NOMO-1 treated with dmso at 0.1 percent for 144 hours (cell line): ENCODE results near the gene CCDC177.

Source experiments
- DNase-seq: peaks from one replicate; lab custom pipeline; 2025; ENCODE audit not compliant: unreplicated experiment; lab: John Stamatoyannopoulos, UW

Gene CCDC177

GRCh38 chr14:69574263-69574953, at the start of gene CCDC177:
Gene CCDC177, minus strand, starts transcription at chr14:69574871. Its CDS starts 1,249 bp downstream, at chr14:69573622.
- DNase-seq: no peak

DNA sequence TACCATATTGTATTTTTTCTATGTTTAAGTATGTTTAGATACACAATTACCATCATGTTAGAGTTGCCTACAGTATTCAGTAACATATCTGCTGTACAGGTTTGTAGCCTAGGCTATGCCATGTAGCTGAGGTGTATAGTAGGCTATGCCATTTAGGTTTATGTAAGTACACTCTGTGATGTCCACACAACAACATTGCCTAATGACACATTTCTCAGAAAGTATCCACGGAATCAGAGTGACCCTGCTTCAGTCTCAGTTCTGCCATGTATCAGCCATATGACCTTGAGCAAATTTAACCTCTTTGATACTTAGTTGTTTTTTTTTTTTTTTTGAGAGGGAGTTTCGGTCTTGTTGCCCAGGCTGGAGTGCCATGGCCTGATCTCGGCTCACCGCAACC, 49.5 kb upstream of the CCDC177 start:
- no peak for DNase-seq

- DNase-seq: no peak
Observed at GRCh38 chr14:69620981-69621380, 46.3 kb upstream of the CCDC177 start.

- no peak for DNase-seq
Observed at GRCh38 chr14:69620211-69620611, 45.5 kb upstream of the CCDC177 start.

DNA sequence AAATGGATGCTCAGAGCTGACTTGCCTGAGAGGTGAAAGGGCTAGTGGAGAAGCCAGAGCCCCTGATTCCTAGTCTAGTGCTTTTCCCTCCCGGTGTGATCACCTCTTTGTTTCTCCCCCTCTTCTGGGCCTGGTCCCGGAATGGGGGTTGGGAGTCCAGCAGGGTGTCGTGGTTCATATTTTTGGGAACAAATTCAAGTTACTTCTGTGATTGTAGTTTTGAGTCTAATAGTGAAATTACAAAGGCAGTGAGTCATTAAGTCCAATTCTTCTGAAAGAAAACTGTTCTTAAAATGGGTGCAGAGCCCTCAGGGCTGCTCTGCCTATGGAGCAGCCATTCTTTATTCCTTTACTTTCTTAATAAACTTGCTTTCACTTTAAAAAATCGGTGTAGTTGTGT, 44.3 kb upstream of the CCDC177 start:
- no peak for DNase-seq

- no peak for DNase-seq
Observed at GRCh38 chr14:69617796-69618195, 43.1 kb upstream of the CCDC177 start.

- no peak for DNase-seq
Observed at GRCh38 chr14:69616408-69616773, 41.7 kb upstream of the CCDC177 start.

DNA sequence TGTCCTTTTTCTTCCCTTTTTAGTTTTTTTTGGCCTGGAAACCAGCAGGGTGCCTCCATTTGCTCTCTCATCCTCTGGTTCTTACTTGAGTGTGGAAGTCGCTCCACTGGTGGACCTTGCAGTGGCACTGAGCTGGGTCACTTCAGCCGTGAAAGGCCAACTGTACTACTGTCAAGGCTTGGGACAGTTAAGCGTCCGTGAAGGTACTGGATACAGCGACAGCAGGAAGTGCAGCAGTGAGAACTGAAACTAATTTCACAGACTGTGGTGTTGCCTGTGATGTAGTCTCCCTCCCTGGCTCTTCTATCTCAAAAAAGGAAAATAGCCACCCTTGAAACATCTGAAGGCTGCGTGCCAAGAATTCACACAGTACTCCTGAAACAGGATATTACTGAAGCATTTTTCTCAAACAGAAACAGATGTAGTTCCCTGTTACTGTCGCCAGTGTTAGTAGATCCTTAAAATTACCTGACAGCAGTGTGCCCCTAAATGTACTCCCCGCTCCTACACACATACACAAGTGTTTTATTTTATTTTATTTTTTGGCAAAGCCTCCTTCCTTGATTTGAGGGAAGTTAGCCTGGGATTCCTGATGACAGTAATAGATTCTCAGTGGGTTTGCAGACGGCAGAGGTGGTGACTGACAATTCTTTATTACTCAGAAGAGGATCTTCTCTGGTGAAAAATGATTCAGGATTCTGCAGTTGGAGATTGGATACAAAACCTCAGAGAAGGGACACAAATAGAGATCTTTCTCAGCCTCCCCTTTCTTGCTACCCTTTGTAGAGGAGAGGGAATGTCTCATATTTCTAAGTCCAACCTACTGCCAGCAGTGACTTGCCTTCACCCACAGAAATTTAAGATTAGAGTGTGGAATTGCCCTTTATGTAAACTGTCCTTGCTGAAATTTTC, 41.1 kb upstream of the CCDC177 start:
- DNase-seq: peak; percentile 78

DNA sequence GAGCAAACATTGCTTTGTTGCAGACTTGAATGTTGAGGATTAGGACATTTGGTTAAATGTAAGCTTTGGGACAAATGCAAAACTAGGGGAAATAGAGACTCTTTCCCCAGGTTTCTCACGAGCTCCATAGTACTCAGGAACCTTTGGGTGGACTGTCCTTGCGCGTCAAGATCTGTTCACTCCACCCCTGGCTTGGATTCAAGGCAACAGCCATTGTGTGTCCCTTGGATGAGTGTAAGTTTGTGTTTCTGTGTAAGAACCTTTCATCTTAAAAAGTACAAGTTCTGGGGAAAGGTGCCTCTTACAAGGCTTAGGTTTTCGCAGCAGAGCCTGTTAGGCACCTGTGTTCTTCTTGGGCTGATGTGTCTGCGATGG, 40.4 kb upstream of the CCDC177 start:
- no peak for DNase-seq

GRCh38 chr14:69614592-69614991, 39.9 kb upstream of the CCDC177 start:
- DNase-seq: peak; percentile 77

- DNase-seq: no peak
Observed at GRCh38 chr14:69613312-69614073, 38.8 kb upstream of the CCDC177 start.

- no peak for DNase-seq
Observed at GRCh38 chr14:69612783-69613130, 38.1 kb upstream of the CCDC177 start.

DNA sequence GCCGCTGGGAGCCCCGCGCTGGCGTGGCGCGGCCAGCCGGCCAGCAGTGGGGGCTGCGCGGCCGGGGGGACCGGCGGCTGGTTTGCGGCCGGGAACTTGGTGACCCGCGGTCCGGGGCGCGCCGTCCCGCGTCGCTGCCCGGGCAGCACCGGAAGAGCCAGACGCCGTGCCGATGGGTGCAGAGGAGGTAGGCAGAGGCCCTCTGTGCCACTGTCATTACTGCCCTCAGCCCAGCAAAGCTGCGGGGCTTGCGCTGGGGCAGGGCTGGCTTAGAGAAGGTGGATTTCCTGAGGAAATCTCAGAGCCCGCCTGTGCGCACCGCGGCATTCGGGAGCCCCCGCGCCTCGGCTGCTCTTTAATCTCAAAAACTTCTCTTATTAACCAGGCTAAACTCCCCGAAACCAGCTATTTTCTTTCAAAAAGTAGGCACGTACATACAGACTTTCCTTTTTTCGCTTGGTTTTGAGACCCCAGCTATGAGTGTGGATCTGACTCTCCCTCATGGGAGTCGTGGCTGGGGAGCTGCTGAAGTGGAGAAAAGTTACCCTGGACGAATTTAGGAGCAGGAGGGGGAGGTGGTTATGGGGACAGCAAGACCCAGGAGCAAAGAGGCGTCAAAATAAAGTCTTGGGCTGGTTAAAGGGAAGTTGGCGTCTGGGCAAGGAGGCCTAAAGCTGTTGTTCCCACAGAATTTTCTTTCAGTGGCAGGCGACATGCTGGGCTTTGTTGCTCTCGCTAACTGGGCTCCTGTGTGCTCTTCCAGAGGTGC, 37.5 kb upstream of the CCDC177 start:
- no peak for DNase-seq

GRCh38 chr14:69611172-69612013, 36.7 kb upstream of the CCDC177 start, which contains the start of gene SUSD6:
Gene SUSD6, plus strand, starts transcription at chr14:69611596. Its CDS starts 46,997 bp downstream, at chr14:69658593.
- DNase-seq: peak; percentile 82

DNA sequence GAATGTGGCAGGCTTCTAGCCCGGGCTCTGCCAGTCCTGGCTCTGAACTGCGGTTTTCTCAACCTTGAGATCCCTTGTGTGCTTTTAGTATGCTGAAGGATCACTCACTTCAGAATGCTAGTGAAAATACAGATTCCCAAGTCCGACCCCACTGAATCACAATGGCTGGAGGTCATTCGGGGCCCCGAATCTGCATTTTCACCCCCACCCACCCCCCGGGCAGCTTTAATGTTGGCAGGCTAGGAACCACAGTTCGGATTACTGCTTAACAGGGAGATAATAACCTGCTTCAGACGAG, 36.2 kb upstream of the CCDC177 start:
- no peak for DNase-seq

- DNase-seq: no peak
Observed at GRCh38 chr14:69610020-69610873, 35.6 kb upstream of the CCDC177 start.

GRCh38 chr14:69606258-69607184, 31.9 kb upstream of the CCDC177 start:
- DNase-seq: no peak

DNA sequence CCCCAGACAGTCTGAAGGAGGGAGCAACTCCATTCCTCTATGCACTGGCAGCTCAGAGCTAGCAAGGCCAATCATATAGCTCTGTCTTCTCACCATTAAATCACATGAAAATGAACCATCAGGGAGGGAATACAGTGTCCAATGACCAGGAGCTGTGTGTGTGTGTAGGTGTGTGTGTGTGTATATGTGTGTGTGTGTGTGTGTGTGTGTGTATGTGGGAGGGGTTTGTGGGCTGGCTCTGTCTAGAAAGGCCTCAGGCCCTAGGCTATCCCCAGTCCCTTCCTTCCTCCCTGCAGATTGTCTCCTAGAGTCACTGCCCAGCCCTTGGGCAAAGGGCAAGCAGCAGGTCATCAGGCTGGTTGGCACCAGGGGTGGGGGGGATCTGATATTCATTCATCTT, 31.1 kb upstream of the CCDC177 start:
- no peak for DNase-seq
